GM23248 (cell line): ENCODE measurements around the gene ZBTB4.

Experiments
- EZH2 ChIP-seq: fragments of 200-600 bp; sonication (generic); IDR thresholded peaks from 2 replicates; pipeline ENCODE4 v1.6.1; 2018; ENCODE audit warnings: antibody characterized with exemption, mild to moderate bottlenecking; ENCODE audit not compliant: insufficient read depth, poor library complexity, severe bottlenecking
- EZH2phosphoT487 ChIP-seq: fragments of 200-600 bp; sonication (generic); IDR thresholded peaks from 2 replicates; pipeline ENCODE4 v1.6.1; 2018; ENCODE audit warnings: antibody characterized with exemption, moderate library complexity, mild to moderate bottlenecking, low read depth; ENCODE audit not compliant: insufficient read depth

DNA sequence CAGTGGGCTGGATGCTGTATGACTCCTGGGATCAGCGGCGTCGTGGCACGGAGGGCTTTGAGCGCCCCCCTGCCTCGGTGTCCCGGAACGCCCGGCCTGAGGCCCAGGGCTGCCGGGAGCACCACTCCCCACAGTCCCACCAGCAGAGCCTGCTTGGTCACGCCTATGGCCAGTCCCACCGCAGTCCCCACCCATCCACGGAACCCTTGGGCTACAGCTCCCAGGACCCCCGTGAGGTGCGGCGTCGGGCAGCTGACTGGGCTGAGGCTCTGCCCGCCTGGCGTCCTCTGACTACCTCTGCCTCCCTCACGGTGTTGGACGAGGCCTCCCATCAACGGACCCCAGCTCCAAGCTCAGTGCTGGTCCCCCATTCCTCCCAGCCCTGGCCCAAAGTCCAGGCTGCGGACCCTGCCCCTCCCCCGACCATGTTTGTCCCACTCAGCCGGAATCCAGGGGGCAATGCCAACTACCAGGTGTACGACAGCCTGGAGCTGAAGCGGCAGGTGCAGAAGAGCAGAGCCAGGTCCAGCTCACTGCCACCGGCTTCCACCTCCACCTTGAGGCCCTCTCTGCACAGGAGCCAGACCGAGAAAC, 52.4 kb downstream of the ZBTB4 start:
- TF ChIP-seq EZH2 = no peak
- no peak for TF ChIP-seq EZH2phosphoT487
